Right atrium auricular region (tissue), 2 donors: ENCODE measurements around the gene SFPQ. TPM values are rescaled to one million over a fixed set of nuclear protein-coding genes. Genes with fewer than 3 reads are reported as not detected.

ENCODE experiments used
- DNase-seq: peaks from one replicate; pipeline ENCODE4 v3.0.0-alpha.2; 2019; ENCODE audit warnings: low spot score
- H3K27ac ChIP-seq, 2 donors: fragments of 200-600 bp; sonication (generic); 1 replicate in 1 of 2; 2 replicates in 1 of 2; pipeline ENCODE4 v1.5.1; 2016 to 2019
- H3K27me3 ChIP-seq, 2 donors: fragments of 200-600 bp; sonication (generic); one replicate each; pipeline versions ENCODE4 v1.5.1 to v1.6.0; 2017 to 2019
- H3K36me3 ChIP-seq: fragments of 200-600 bp; sonication (generic); one replicate; pipeline ENCODE4 v1.5.1; 2016
- H3K4me1 ChIP-seq, 2 donors: fragments of 200-600 bp; sonication (generic); one replicate each; pipeline versions ENCODE4 v1.5.1 to v1.6.0; 2017 to 2019
- H3K4me3 ChIP-seq, 2 donors: fragments of 200-600 bp; sonication (generic); 1 replicate in 1 of 2; 2 replicates in 1 of 2; pipeline ENCODE4 v1.5.1; 2017 to 2019; ENCODE audit warnings: mild to moderate bottlenecking in 1 of 2, moderate library complexity in 1 of 2
- H3K9me3 ChIP-seq, 2 donors: fragments of 200-600 bp; sonication (generic); one replicate each; pipeline ENCODE4 v1.5.1; 2019
- CTCF ChIP-seq, 2 donors: fragments of 200-600 bp; sonication (generic); IDR thresholded peaks; one replicate each; pipeline ENCODE4 v1.5.1; 2019; ENCODE audit warnings: antibody characterized with exemption in 2 of 2
- total RNA-seq, 2 donors: library from RNA; depleted of rRNA; stranded (reverse); fragments of >200 nt; gene quantifications; one replicate each; pipeline ENCODE4 v1.1.0, GENCODE V29; 2016

SFPQ gene
- total RNA-seq, 2 donors from 2014 or later: 52.0 to 80.8 TPM

GRCh38 chr1:35191429-35192055 is 1.4 kb downstream of the SFPQ start:
- DNase-seq: no peak
- Histone ChIP-seq H3K9me3 (no peaks in the 10 kb centered on the region), H3K27ac (peak overlapping the region; percentile 99 to 100), H3K27me3 (no peaks in the 10 kb centered on the region), H3K36me3 (peaks cover 51% of the 10 kb centered on the region), H3K4me3 (peak overlapping the region; percentile 91 to 100), H3K4me1 (peaks cover 0 to 55% of the 10 kb centered on the region in 2 donors)
- TF ChIP-seq CTCF (IDR thresholded peaks at IDR 0.05): no peak

GRCh38 chr1:35190784-35191183 is 2.2 kb downstream of the SFPQ start:
- peak overlapping the region; percentile 91 to 100 for H3K4me3 ChIP-seq
- no peak for DNase-seq
- no peaks in the 10 kb centered on the region for H3K27me3 ChIP-seq
- H3K9me3 ChIP-seq: no peaks in the 10 kb centered on the region
- TF ChIP-seq CTCF (IDR thresholded peaks at IDR 0.05): no peak
- H3K27ac ChIP-seq: peak overlapping the region; percentile 99 to 100
- H3K4me1 ChIP-seq: peaks cover 0 to 63% of the 10 kb centered on the region in 2 donors
- H3K36me3 ChIP-seq: peaks cover 59% of the 10 kb centered on the region

- Histone ChIP-seq H3K27me3 (no peaks in the 10 kb centered on the region), H3K27ac (no peak overlapping the region), H3K36me3 (peaks cover 79% of the 10 kb centered on the region), H3K9me3 (no peaks in the 10 kb centered on the region), H3K4me3 (no peak overlapping the region), H3K4me1 (peaks cover 0 to 73% of the 10 kb centered on the region in 2 donors)
- no peak for DNase-seq
- TF ChIP-seq CTCF (IDR thresholded peaks at IDR 0.05): no peak
Measured at GRCh38 chr1:35188578-35189392, 4.2 kb downstream of the SFPQ start.

GRCh38 chr1:35187816-35188342 is 5.1 kb downstream of the SFPQ start:
- Histone ChIP-seq H3K27me3 (no peaks in the 10 kb centered on the region), H3K27ac (no peak overlapping the region), H3K9me3 (no peaks in the 10 kb centered on the region), H3K36me3 (peaks cover 88% of the 10 kb centered on the region), H3K4me1 (peaks cover 0 to 74% of the 10 kb centered on the region in 2 donors), H3K4me3 (no peak overlapping the region)
- TF ChIP-seq CTCF (IDR thresholded peaks at IDR 0.05): no peak
- no peak for DNase-seq

- peaks cover 0 to 83% of the 10 kb centered on the region in 2 donors for H3K4me1 ChIP-seq
- no peak for TF ChIP-seq CTCF (IDR thresholded peaks at IDR 0.05)
- H3K4me3 ChIP-seq: no peak overlapping the region
- H3K9me3 ChIP-seq: no peaks in the 10 kb centered on the region
- H3K27me3 ChIP-seq: no peaks in the 10 kb centered on the region
- peaks cover 100% of the 10 kb centered on the region for H3K36me3 ChIP-seq
- no peak for DNase-seq
- no peak overlapping the region for H3K27ac ChIP-seq
Measured at GRCh38 chr1:35186239-35186638, 6.7 kb downstream of the SFPQ start.
